Mesothelial cell of epicardium (in vitro differentiated cells): ENCODE data around the gene POLD1. TPM values are rescaled to one million over a fixed set of nuclear protein-coding genes. Genes with fewer than 3 reads are reported as not detected.

Experiments
- DNase-seq, 2 experiments: peaks; one replicate each; pipeline ENCODE4 v3.0.0; 2021; ENCODE audit warnings: low spot score in 2 of 2; ENCODE audit not compliant: unreplicated experiment in 2 of 2
- H3K27ac Mint-ChIP-seq: 2 replicates; pipeline ENCODE4 v1.8.0; 2021; ENCODE audit warnings: mixed read lengths
- H3K27me3 Mint-ChIP-seq: 2 replicates; pipeline ENCODE4 v1.8.0; 2021; ENCODE audit warnings: low read depth, mixed read lengths
- H3K36me3 Mint-ChIP-seq: 2 replicates; pipeline ENCODE4 v1.8.0; 2021; ENCODE audit warnings: mixed read lengths
- H3K4me1 Mint-ChIP-seq: 2 replicates; pipeline ENCODE4 v1.8.0; 2021; ENCODE audit warnings: mixed read lengths
- H3K4me3 Mint-ChIP-seq: 2 replicates; pipeline ENCODE4 v1.8.0; 2021; ENCODE audit warnings: mild to moderate bottlenecking, moderate library complexity, mixed read lengths
- H3K9me3 Mint-ChIP-seq: 2 replicates; pipeline ENCODE4 v1.8.0; 2021; ENCODE audit warnings: mixed read lengths
- CTCF ChIP-seq: fragments of 200-600 bp; sonication (generic); IDR thresholded peaks from one replicate; pipeline ENCODE4 v1.5.0; 2021; ENCODE audit warnings: antibody characterized with exemption; ENCODE audit not compliant: unreplicated experiment
- total RNA-seq: library from RNA; stranded (reverse); gene quantifications from 3 replicates; pipeline ENCODE4 v1.2.1, GENCODE V29; 2021

The POLD1 gene
- total RNA-seq, 1 donor from 2014 or later = 60.6 TPM

GRCh38 chr19:50376166-50377050 lies 7.7 kb upstream of the POLD1 start, which contains the start of gene NR1H2:
Gene NR1H2 (plus strand): TSS chr19:50376457. CDS start chr19:50377606, 1,149 bp downstream.
- H3K9me3 Mint-ChIP-seq = no peaks in the 10 kb centered on the region
- peak within 1 kb of the TSS; percentile 99 for H3K27ac Mint-ChIP-seq
- DNase-seq = peak; percentile 84 to 92
- peak within 1 kb of the TSS; percentile 95 for H3K4me3 Mint-ChIP-seq
- H3K27me3 Mint-ChIP-seq = no peaks in the 10 kb centered on the region
- TF ChIP-seq CTCF = no peak
- peaks cover 13% of the 10 kb centered on the region for H3K36me3 Mint-ChIP-seq
- H3K4me1 Mint-ChIP-seq = peaks cover 4% of the 10 kb centered on the region

- H3K9me3 Mint-ChIP-seq = no peaks in the 10 kb centered on the region
- H3K27me3 Mint-ChIP-seq = no peaks in the 10 kb centered on the region
- H3K27ac Mint-ChIP-seq = peak overlapping the region; percentile 69
- peaks cover 4% of the 10 kb centered on the region for H3K4me1 Mint-ChIP-seq
- no peak for TF ChIP-seq CTCF
- peaks cover 13% of the 10 kb centered on the region for H3K36me3 Mint-ChIP-seq
- peak overlapping the region; percentile 95 for H3K4me3 Mint-ChIP-seq
- peak in 1 of 2 experiments; percentile 44 for DNase-seq
Observed at GRCh38 chr19:50377051-50377461, 7.1 kb upstream of the POLD1 start.

- Mint-ChIP-seq H3K4me1 (peaks cover 4% of the 10 kb centered on the region), H3K4me3 (peak overlapping the region; percentile 95), H3K27me3 (no peaks in the 10 kb centered on the region), H3K27ac (no peak overlapping the region), H3K9me3 (no peaks in the 10 kb centered on the region), H3K36me3 (peaks cover 13% of the 10 kb centered on the region)
- TF ChIP-seq CTCF = no peak
- DNase-seq = no peak
Observed at GRCh38 chr19:50377517-50377916, 6.6 kb upstream of the POLD1 start.

- no peak for DNase-seq
- H3K9me3 Mint-ChIP-seq = no peaks in the 10 kb centered on the region
- H3K27me3 Mint-ChIP-seq = no peaks in the 10 kb centered on the region
- peaks cover 13% of the 10 kb centered on the region for H3K36me3 Mint-ChIP-seq
- H3K27ac Mint-ChIP-seq = no peak overlapping the region
- peak overlapping the region; percentile 49 for H3K4me3 Mint-ChIP-seq
- no peak for TF ChIP-seq CTCF
- peaks cover 6% of the 10 kb centered on the region for H3K4me1 Mint-ChIP-seq
Observed at GRCh38 chr19:50378169-50378862, 5.8 kb upstream of the POLD1 start.

GRCh38 chr19:50378863-50379236 lies 5.3 kb upstream of the POLD1 start:
- H3K27ac Mint-ChIP-seq = no peak overlapping the region
- no peak overlapping the region for H3K4me3 Mint-ChIP-seq
- no peak for TF ChIP-seq CTCF
- no peaks in the 10 kb centered on the region for H3K9me3 Mint-ChIP-seq
- no peaks in the 10 kb centered on the region for H3K27me3 Mint-ChIP-seq
- peaks cover 11% of the 10 kb centered on the region for H3K4me1 Mint-ChIP-seq
- no peak for DNase-seq
- peaks cover 13% of the 10 kb centered on the region for H3K36me3 Mint-ChIP-seq
